HEK293 (cell line): Measurements from ENCODE around the gene PSTK.

Experiments used
- CTCF ChIA-PET: fragments of 350-600 bp; formaldehyde crosslinking; extraction: SDS; loops from one replicate; lab custom pipeline; 2021; ENCODE audit warnings: antibody characterized with exemption; lab: Yijun Ruan, JAX
- POLR2A ChIA-PET: fragments of 300-600 bp; formaldehyde crosslinking; extraction: SDS; loops from one replicate; lab custom pipeline; 2020; ENCODE audit warnings: antibody characterized with exemption, inconsistent platforms; lab: Yijun Ruan, JAX
- H3K27ac ChIP-seq: fragments of 200-500 bp; sonication (Bioruptor generic); 2 replicates; pipeline ENCODE4 v1.5.1; 2014; ENCODE audit warnings: low read depth, low read length, control low read depth, inconsistent platforms; ENCODE audit errors: extremely low read depth
- H3K36me3 ChIP-seq, 2 experiments: fragments of 200-500 bp in 1 of 2; sonication (Bioruptor generic) in 1 of 2; 1 replicate in 1 of 2; 2 replicates in 1 of 2; pipeline ENCODE4 v1.5.1; 2014 to 2017; ENCODE audit warnings: inconsistent platforms in 2 of 2, low read length in 2 of 2; ENCODE audit not compliant: control insufficient read depth in 2 of 2, insufficient read depth in 1 of 2
- H3K4me1 ChIP-seq: fragments of 200-500 bp; sonication (Bioruptor generic); 2 replicates; pipeline ENCODE4 v1.5.1; 2014; ENCODE audit warnings: mild to moderate bottlenecking, low read length, inconsistent platforms; ENCODE audit not compliant: control insufficient read depth, insufficient read depth
- H3K4me3 ChIP-seq: 2 replicates; pipeline ENCODE4 v1.5.1; 2011; ENCODE audit warnings: low read depth, mild to moderate bottlenecking, control low read depth, low read length, moderate library complexity
- H3K9me3 ChIP-seq: fragments of 200-500 bp; sonication (Bioruptor generic); 2 replicates; pipeline ENCODE4 v1.5.1; 2014; ENCODE audit warnings: low read depth, low read length, inconsistent platforms; ENCODE audit not compliant: control insufficient read depth, insufficient read depth
- HOXA7 ChIP-seq: sonication (generic); formaldehyde crosslinking; IDR thresholded peaks from 2 replicates; pipeline ENCODE4 v1.8.1; 2022; ENCODE audit warnings: missing genetic modification reagents, borderline replicate concordance
- ZFP41 ChIP-seq: fragments of 450-650 bp; formaldehyde crosslinking; IDR thresholded peaks from 2 replicates; pipeline ENCODE4 v1.5.1; 2016; ENCODE audit warnings: missing biosample characterization, missing genetic modification characterization, borderline replicate concordance
- ZNF121 ChIP-seq: fragments of 450-650 bp; formaldehyde crosslinking; IDR thresholded peaks from 2 replicates; pipeline ENCODE4 v1.5.1; 2016; ENCODE audit warnings: missing biosample characterization, missing genetic modification characterization
- ZNF221 ChIP-seq: fragments of 450-650 bp; formaldehyde crosslinking; IDR thresholded peaks from 2 replicates; pipeline ENCODE4 v1.5.1; 2017; ENCODE audit warnings: missing biosample characterization, missing genetic modification characterization, borderline replicate concordance
- ZNF239 ChIP-seq: fragments of 450-650 bp; formaldehyde crosslinking; IDR thresholded peaks from 2 replicates; pipeline ENCODE4 v1.5.1; 2016; ENCODE audit warnings: missing biosample characterization, missing genetic modification characterization
- ZNF350 ChIP-seq: fragments of 450-650 bp; formaldehyde crosslinking; IDR thresholded peaks from 2 replicates; pipeline ENCODE4 v1.5.0; 2017; ENCODE audit warnings: missing biosample characterization, mild to moderate bottlenecking, missing genetic modification characterization
- ZNF510 ChIP-seq: fragments of 450-650 bp; formaldehyde crosslinking; IDR thresholded peaks from 2 replicates; pipeline ENCODE4 v1.5.1; 2018; ENCODE audit warnings: mild to moderate bottlenecking, missing genetic modification characterization, missing biosample characterization; ENCODE audit not compliant: insufficient replicate concordance
- ZNF514 ChIP-seq: fragments of 450-650 bp; formaldehyde crosslinking; IDR thresholded peaks from 2 replicates; pipeline ENCODE4 v1.5.1; 2016; ENCODE audit warnings: missing biosample characterization, missing genetic modification characterization
- ZNF600 ChIP-seq: fragments of 450-650 bp; formaldehyde crosslinking; IDR thresholded peaks from 2 replicates; pipeline ENCODE4 v1.5.1; 2016; ENCODE audit warnings: missing biosample characterization, missing genetic modification characterization
- ZNF791 ChIP-seq: fragments of 450-650 bp; formaldehyde crosslinking; IDR thresholded peaks from 2 replicates; pipeline ENCODE4 v1.5.1; 2016; ENCODE audit warnings: missing biosample characterization, missing genetic modification characterization
- ZSCAN23 ChIP-seq: fragments of 450-650 bp; formaldehyde crosslinking; IDR thresholded peaks from 2 replicates; pipeline ENCODE4 v1.5.1; 2016; ENCODE audit warnings: missing biosample characterization, missing genetic modification characterization
- TF ChIP-seq, protein P1 (sequence below): fragments of 450-650 bp; formaldehyde crosslinking; IDR thresholded peaks from 2 replicates; pipeline ENCODE4 v1.5.1; 2016; ENCODE audit warnings: missing biosample characterization, missing genetic modification characterization
- TF ChIP-seq, protein P2 (sequence below): fragments of 450-650 bp; formaldehyde crosslinking; IDR thresholded peaks from 2 replicates; pipeline ENCODE4 v1.5.1; 2017; ENCODE audit warnings: missing biosample characterization, missing genetic modification characterization
- TF ChIP-seq, protein P3 (sequence below): fragments of 450-650 bp; formaldehyde crosslinking; IDR thresholded peaks from 2 replicates; pipeline ENCODE4 v1.5.1; 2016; ENCODE audit warnings: missing biosample characterization, missing genetic modification characterization
- TF ChIP-seq, protein P4 (sequence below): IDR thresholded peaks from 2 replicates; pipeline ENCODE4 v1.6.1; 2011; ENCODE audit warnings: mild to moderate bottlenecking, low read depth, low read length, borderline replicate concordance
- TF ChIP-seq, protein P5 (sequence below): fragments of 450-650 bp; formaldehyde crosslinking; IDR thresholded peaks from 2 replicates; pipeline ENCODE4 v1.5.1; 2017; ENCODE audit warnings: missing biosample characterization, missing genetic modification characterization

PSTK gene

DNA sequence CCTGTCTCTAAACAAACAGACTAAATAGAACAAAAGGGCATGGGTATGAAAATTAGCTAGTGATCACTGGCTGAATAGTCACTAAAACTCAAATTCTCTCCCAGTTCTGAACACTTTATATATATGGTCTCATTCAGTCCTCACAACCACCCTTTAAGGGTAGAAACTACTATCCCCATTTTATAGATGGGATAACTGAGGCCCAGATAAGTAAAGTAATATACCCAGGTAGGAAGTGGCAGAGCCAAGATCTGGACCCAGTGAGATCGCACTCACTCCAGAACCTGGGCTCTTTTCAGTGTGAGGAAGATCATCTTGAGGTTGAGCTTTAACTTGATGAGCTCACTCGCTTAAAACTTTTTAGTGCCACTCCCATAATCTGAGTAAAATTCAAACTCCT lies 4.5 kb downstream of the PSTK start (continued):
- TF ChIP-seq, protein P1, sequence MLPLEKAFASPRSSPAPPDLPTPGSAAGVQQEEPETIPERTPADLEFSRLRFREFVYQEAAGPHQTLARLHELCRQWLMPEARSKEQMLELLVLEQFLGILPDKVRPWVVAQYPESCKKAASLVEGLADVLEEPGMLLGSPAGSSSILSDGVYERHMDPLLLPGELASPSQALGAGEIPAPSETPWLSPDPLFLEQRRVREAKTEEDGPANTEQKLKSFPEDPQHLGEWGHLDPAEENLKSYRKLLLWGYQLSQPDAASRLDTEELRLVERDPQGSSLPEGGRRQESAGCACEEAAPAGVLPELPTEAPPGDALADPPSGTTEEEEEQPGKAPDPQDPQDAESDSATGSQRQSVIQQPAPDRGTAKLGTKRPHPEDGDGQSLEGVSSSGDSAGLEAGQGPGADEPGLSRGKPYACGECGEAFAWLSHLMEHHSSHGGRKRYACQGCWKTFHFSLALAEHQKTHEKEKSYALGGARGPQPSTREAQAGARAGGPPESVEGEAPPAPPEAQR (tag by site-specific recombination): no peak
- TF ChIP-seq, protein P2, sequence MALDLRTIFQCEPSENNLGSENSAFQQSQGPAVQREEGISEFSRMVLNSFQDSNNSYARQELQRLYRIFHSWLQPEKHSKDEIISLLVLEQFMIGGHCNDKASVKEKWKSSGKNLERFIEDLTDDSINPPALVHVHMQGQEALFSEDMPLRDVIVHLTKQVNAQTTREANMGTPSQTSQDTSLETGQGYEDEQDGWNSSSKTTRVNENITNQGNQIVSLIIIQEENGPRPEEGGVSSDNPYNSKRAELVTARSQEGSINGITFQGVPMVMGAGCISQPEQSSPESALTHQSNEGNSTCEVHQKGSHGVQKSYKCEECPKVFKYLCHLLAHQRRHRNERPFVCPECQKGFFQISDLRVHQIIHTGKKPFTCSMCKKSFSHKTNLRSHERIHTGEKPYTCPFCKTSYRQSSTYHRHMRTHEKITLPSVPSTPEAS (tag by site-specific recombination): no peak
- no peak for TF ChIP-seq ZFP41 (tag by site-specific recombination)
- TF ChIP-seq, all 188 proteins: peak for 0

DNA sequence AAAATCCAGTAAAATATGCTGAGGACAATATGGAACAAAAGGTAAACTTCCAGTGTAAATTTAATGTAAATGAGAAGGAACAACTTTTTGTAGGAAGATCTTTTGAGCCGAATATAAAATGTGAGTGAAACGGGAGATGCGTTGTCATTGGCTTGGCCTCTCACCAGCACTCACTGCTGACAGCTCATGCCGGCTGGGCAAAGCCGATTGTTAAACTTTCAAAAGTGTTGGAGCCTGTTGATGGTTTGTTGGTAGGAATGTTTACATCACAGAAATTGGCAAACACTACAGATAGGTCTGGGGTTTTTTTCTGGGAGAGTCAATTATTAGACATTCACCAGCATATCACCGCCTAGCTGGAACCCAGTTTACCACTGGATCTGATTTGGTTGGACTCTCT lies 6.1 kb downstream of the PSTK start:
- POLR2A ChIA-PET: no interaction called here
- TF ChIP-seq ZNF121 (tag by site-specific recombination): no peak
- TF ChIP-seq, protein P3, sequence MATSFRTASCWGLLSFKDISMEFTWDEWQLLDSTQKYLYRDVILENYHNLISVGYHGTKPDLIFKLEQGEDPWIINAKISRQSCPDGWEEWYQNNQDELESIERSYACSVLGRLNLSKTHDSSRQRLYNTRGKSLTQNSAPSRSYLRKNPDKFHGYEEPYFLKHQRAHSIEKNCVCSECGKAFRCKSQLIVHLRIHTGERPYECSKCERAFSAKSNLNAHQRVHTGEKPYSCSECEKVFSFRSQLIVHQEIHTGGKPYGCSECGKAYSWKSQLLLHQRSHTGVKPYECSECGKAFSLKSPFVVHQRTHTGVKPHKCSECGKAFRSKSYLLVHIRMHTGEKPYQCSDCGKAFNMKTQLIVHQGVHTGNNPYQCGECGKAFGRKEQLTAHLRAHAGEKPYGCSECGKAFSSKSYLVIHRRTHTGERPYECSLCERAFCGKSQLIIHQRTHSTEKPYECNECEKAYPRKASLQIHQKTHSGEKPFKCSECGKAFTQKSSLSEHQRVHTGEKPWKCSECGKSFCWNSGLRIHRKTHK (tag by site-specific recombination): no peak
- Histone ChIP-seq H3K27ac (no peak overlapping the region), H3K4me1 (no peaks in the 10 kb centered on the region), H3K4me3 (no peak overlapping the region), H3K36me3 (peaks cover 4 to 38% of the 10 kb centered on the region in 2 experiments), H3K9me3 (no peaks in the 10 kb centered on the region)
- CTCF ChIA-PET: interaction anchor here (0.7 kb wide), 1 partner anchor 263 kb away, joined by 3 read pairs; no protein-coding TSS in a partner anchor

DNA sequence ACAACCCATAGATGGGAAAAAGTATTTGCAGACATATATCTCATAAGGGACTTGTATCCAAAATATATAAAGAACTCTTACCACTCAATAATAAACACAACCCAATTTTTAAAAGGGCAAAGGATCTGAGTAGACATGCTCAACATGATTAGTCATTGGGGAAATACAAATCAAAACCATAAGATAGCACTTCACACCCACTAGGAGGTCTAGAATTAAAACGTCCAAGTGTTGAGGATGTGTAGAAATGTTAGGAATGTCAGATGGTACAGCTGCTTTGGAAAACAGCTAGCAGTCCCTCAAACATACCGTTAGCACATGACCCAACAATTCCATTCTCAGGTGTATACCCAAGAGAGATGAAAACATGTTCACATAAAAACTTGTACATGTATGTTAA lies 8.3 kb downstream of the PSTK start:
- Histone ChIP-seq H3K4me3 (no peak overlapping the region), H3K36me3 (peaks cover 14 to 48% of the 10 kb centered on the region in 2 experiments), H3K27ac (no peak overlapping the region), H3K4me1 (no peaks in the 10 kb centered on the region), H3K9me3 (no peaks in the 10 kb centered on the region)
- POLR2A ChIA-PET: no interaction called here
- TF ChIP-seq, protein P4, sequence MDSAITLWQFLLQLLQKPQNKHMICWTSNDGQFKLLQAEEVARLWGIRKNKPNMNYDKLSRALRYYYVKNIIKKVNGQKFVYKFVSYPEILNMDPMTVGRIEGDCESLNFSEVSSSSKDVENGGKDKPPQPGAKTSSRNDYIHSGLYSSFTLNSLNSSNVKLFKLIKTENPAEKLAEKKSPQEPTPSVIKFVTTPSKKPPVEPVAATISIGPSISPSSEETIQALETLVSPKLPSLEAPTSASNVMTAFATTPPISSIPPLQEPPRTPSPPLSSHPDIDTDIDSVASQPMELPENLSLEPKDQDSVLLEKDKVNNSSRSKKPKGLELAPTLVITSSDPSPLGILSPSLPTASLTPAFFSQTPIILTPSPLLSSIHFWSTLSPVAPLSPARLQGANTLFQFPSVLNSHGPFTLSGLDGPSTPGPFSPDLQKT: no peak
- TF ChIP-seq ZNF791 (no peak), ZNF600 (no peak), ZNF514 (tag by site-specific recombination) (no peak), ZNF239 (tag by site-specific recombination) (no peak), ZSCAN23 (tag by site-specific recombination) (no peak), ZNF221 (tag by site-specific recombination) (no peak), ZNF510 (no peak), HOXA7 (no peak), ZNF350 (no peak)
- TF ChIP-seq, protein P5, sequence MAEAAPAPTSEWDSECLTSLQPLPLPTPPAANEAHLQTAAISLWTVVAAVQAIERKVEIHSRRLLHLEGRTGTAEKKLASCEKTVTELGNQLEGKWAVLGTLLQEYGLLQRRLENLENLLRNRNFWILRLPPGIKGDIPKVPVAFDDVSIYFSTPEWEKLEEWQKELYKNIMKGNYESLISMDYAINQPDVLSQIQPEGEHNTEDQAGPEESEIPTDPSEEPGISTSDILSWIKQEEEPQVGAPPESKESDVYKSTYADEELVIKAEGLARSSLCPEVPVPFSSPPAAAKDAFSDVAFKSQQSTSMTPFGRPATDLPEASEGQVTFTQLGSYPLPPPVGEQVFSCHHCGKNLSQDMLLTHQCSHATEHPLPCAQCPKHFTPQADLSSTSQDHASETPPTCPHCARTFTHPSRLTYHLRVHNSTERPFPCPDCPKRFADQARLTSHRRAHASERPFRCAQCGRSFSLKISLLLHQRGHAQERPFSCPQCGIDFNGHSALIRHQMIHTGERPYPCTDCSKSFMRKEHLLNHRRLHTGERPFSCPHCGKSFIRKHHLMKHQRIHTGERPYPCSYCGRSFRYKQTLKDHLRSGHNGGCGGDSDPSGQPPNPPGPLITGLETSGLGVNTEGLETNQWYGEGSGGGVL: no peak
- CTCF ChIA-PET: no interaction called here
